ENCODE measurements around the gene MTF1. TPM values are rescaled to one million over a fixed set of nuclear protein-coding genes. Genes with fewer than 3 reads are reported as not detected.
A peak's percentile ranks its signal among the peaks of the same experiment; 100 is the strongest.

Gene MTF1
- total RNA-seq, 2 donors from 2014 or later = 22.1 to 33.9 TPM

- no peak for DNase-seq
- Histone ChIP-seq H3K9me3 (no peaks in the 10 kb centered on the region), H3K27ac (no peak overlapping the region), H3K27me3 (peaks cover 37% of the 10 kb centered on the region), H3K9ac (ENCODE audit: low read depth in 2 of 2, low read length in 2 of 2) (no peak overlapping the region), H3K4me1 (peaks cover 4% of the 10 kb centered on the region), H3K36me3 (no peaks in the 10 kb centered on the region), H3K4me3 (no peak overlapping the region)
- intact Hi-C loops (cut with DNase I) = no loop called here
- TF ChIP-seq CTCF (IDR thresholded peaks at IDR 0.05) = no peak
Measured at GRCh38 chr1:37765916-37766664, 93.3 kb downstream of the MTF1 start.

GRCh38 chr1:37764888-37765441, 94.4 kb downstream of the MTF1 start, which contains the start of gene EPHA10:
EPHA10 (minus strand) TSS chr1:37765120; CDS start chr1:37765066, 54 bp downstream.
- TF ChIP-seq CTCF (IDR thresholded peaks at IDR 0.05) = no peak
- peak; percentile 17 for DNase-seq
- intact Hi-C loops (cut with DNase I) = no loop called here
- H3K4me1 ChIP-seq = peaks cover 4% of the 10 kb centered on the region
- no peaks in the 10 kb centered on the region for H3K9me3 ChIP-seq
- H3K36me3 ChIP-seq = no peaks in the 10 kb centered on the region
- no peak within 1 kb of the TSS for H3K9ac ChIP-seq (ENCODE audit: low read depth in 2 of 2, low read length in 2 of 2)
- H3K27me3 ChIP-seq = peaks cover 37% of the 10 kb centered on the region
- no peak within 1 kb of the TSS for H3K4me3 ChIP-seq
- H3K27ac ChIP-seq = no peak within 1 kb of the TSS

- TF ChIP-seq CTCF (IDR thresholded peaks at IDR 0.05) = no peak
- Histone ChIP-seq H3K4me3 (no peak overlapping the region), H3K36me3 (no peaks in the 10 kb centered on the region), H3K9me3 (no peaks in the 10 kb centered on the region), H3K4me1 (peaks cover 4% of the 10 kb centered on the region), H3K9ac (ENCODE audit: low read depth in 2 of 2, low read length in 2 of 2) (no peak overlapping the region), H3K27me3 (peaks cover 37% of the 10 kb centered on the region), H3K27ac (no peak overlapping the region)
- intact Hi-C loops (cut with DNase I) = no loop called here
- peak; percentile 55 for DNase-seq
Measured at GRCh38 chr1:37764414-37764825, 95.0 kb downstream of the MTF1 start.

- no peak for DNase-seq
- Histone ChIP-seq H3K4me3 (no peak overlapping the region), H3K27me3 (peaks cover 37% of the 10 kb centered on the region), H3K9me3 (no peaks in the 10 kb centered on the region), H3K9ac (ENCODE audit: low read depth in 2 of 2, low read length in 2 of 2) (no peak overlapping the region), H3K36me3 (no peaks in the 10 kb centered on the region), H3K27ac (no peak overlapping the region), H3K4me1 (peaks cover 4% of the 10 kb centered on the region)
- TF ChIP-seq CTCF (IDR thresholded peaks at IDR 0.05) = no peak
- intact Hi-C loops (cut with DNase I) = no loop called here
Measured at GRCh38 chr1:37763791-37764413, 95.5 kb downstream of the MTF1 start.

- Histone ChIP-seq H3K9me3 (no peaks in the 10 kb centered on the region), H3K27ac (no peak overlapping the region), H3K36me3 (no peaks in the 10 kb centered on the region), H3K27me3 (peaks cover 37% of the 10 kb centered on the region), H3K4me1 (peaks cover 4% of the 10 kb centered on the region), H3K9ac (ENCODE audit: low read depth in 2 of 2, low read length in 2 of 2) (no peak overlapping the region), H3K4me3 (no peak overlapping the region)
- intact Hi-C loops (cut with DNase I) = no loop called here
- no peak for DNase-seq
- no peak for TF ChIP-seq CTCF (IDR thresholded peaks at IDR 0.05)
Measured at GRCh38 chr1:37762516-37762915, 96.9 kb downstream of the MTF1 start.

Measured in colonic mucosa (tissue), 4 donors.